GM20431 (cell line): ENCODE data around the gene SNX15.
"Not testable (repeated sequence)": the region's sequence is repeated elsewhere in the genome, so short reads cannot be mapped to it uniquely, and the experiment has no call there.

Experiments
- in situ Hi-C: fragments of 300-500 bp; cut with MseI, MboI; formaldehyde crosslinking; loops from one replicate; pipeline ENCODE4 v1.15.0; 2020; ENCODE audit warnings: low sequenced_read_pairs; ENCODE audit not compliant: unreplicated experiment

SNX15 gene

GRCh38 chr11:65014726-65015227, 12.5 kb upstream of the SNX15 start:
- in situ Hi-C loops = no loop called here

GRCh38 chr11:65016705-65017104, 10.5 kb upstream of the SNX15 start:
- in situ Hi-C loops = no loop called here

- in situ Hi-C loops = no loop called here
These were observed 9.3 kb upstream of the SNX15 start for GRCh38 chr11:65017937-65018336.

GRCh38 chr11:65019824-65020223, 7.4 kb upstream of the SNX15 start:
- in situ Hi-C loops = no loop called here

GRCh38 chr11:65021003-65021402, 6.2 kb upstream of the SNX15 start:
- in situ Hi-C loops = no loop called here

- in situ Hi-C loops = no loop called here
These were observed 5.7 kb upstream of the SNX15 start for GRCh38 chr11:65021509-65021908.

- in situ Hi-C loops = not testable (repeated sequence)
These were observed 3.7 kb upstream of the SNX15 start for GRCh38 chr11:65023502-65023901.

GRCh38 chr11:65026810-65027209, 429 bp upstream of the SNX15 start:
- in situ Hi-C loops = no loop called here

GRCh38 chr11:65032216-65032615, 5.0 kb downstream of the SNX15 start:
- in situ Hi-C loops = no loop called here

GRCh38 chr11:65034423-65034822, 7.2 kb downstream of the SNX15 start:
- in situ Hi-C loops = no loop called here

GRCh38 chr11:65035579-65035978, 8.3 kb downstream of the SNX15 start:
- in situ Hi-C loops = no loop called here

- in situ Hi-C loops = no loop called here
These were observed 9.7 kb downstream of the SNX15 start for GRCh38 chr11:65036931-65037330.

- in situ Hi-C loops = no loop called here
These were observed 13.2 kb downstream of the SNX15 start for GRCh38 chr11:65040520-65040846.

- in situ Hi-C loops = no loop called here
These were observed 13.8 kb downstream of the SNX15 start, which contains the start of gene SAC3D1 for GRCh38 chr11:65040847-65041622. Gene SAC3D1, plus strand, starts transcription at chr11:65041210. Its CDS starts 83 bp downstream, at chr11:65041293.

- in situ Hi-C loops = no loop called here
These were observed 15.7 kb downstream of the SNX15 start for GRCh38 chr11:65042891-65043290.

GRCh38 chr11:65043881-65044501, 16.8 kb downstream of the SNX15 start:
- in situ Hi-C loops = no loop called here

GRCh38 chr11:65045061-65045460, 17.8 kb downstream of the SNX15 start:
- in situ Hi-C loops = no loop called here

- in situ Hi-C loops = no loop called here
These were observed 18.5 kb downstream of the SNX15 start for GRCh38 chr11:65045728-65046127.

- in situ Hi-C loops = no loop called here
These were observed 20.6 kb downstream of the SNX15 start for GRCh38 chr11:65047581-65048422.

GRCh38 chr11:65051398-65051858, 24.2 kb downstream of the SNX15 start:
- in situ Hi-C loops = no loop called here
